GM08714 (cell line): ENCODE measurements around the gene MAPK14.
"Not testable (repeated sequence)": the region's sequence is repeated elsewhere in the genome, so short reads cannot be mapped to it uniquely, and the experiment has no call there.

Source experiments
- H3K4me3 ChIP-seq: fragments of 200-500 bp; sonication (Bioruptor generic); 2 replicates; pipeline ENCODE4 v1.5.1; 2014; ENCODE audit warnings: mild to moderate bottlenecking, low read length, inconsistent platforms
- ZNF274 ChIP-seq: IDR thresholded peaks from 2 replicates; pipeline ENCODE4 v1.6.1; 2012; ENCODE audit warnings: mild to moderate bottlenecking, low read depth, low read length

Gene MAPK14

DNA sequence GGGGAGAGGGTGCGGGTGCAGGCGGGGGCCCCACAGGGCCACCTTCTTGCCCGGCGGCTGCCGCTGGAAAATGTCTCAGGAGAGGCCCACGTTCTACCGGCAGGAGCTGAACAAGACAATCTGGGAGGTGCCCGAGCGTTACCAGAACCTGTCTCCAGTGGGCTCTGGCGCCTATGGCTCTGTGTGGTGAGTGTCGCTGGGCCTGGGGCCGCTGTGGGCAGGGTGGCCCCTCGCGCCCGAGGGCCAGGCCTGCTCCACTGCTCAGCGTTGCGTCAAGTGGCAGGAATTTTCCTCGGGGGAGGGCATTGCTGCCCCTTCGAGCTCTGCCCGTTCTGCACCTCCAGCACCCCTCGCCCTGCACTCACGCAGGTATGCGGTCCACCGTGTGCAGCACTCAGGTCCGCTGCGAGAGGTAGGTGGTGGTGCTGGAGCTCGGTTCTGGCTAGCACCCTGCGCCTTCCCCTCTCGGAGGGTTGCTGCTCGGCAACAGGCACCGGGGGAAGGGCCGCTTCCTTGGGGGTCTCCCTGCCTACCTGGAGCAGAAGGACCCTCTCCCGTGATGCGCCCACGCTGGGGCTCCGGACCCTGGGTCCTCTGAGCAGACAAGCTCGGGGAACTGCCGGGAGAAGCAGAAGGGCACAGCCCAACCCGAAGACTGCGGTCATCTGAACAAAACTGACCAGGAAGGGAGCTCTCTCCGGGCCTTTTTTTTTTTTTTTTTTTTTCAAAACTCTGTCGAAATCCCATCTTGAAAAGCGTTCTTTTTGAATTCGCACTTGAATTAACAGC lies 674 bp downstream of the MAPK14 start:
- H3K4me3 ChIP-seq: peak overlapping the region; percentile 98
- TF ChIP-seq ZNF274: no peak

DNA sequence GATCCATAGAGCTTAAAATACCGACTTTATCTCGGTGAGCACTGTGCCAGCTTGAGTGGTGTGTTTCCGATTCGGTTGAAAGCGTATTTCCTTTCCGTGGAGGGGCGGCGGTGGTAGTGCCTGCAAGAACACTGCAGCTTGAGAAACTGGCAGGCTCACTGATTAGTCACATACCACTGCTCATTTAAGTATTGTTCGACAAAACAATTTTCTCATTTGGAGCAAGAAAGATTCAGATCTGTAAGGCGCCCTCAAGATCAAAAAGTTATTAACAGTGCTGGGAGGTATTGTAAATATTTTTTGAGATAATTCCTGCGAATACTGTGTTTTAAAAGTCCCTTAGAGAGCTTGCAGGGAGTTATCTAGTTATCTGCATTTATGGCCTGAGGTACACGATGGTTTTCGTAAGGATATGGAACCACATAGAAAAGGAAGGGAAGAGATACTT lies 1.3 kb downstream of the MAPK14 start:
- TF ChIP-seq ZNF274: no peak
- H3K4me3 ChIP-seq: peak overlapping the region; percentile 98

DNA sequence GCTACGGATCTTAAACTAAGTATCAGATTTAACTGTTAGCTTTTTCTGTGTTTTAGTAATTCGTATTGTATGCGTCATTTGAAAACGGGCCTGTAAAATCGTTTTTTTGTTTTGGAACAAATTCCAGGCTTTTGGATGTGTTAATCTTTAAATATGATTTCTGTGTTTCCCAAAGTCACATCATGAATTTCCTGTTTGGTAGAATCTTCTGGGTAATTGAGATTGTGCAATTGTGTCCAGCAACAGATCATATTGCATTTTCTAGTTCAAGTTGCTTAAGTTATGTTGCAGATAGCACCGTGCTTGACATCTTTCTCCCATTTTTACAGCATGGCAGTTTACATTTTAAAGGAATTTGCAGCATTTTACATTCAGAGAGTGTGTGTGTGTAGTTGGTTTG lies 1.9 kb downstream of the MAPK14 start:
- TF ChIP-seq ZNF274: no peak
- peak overlapping the region; percentile 98; the same call in 1 of the 2 replicates for H3K4me3 ChIP-seq

DNA sequence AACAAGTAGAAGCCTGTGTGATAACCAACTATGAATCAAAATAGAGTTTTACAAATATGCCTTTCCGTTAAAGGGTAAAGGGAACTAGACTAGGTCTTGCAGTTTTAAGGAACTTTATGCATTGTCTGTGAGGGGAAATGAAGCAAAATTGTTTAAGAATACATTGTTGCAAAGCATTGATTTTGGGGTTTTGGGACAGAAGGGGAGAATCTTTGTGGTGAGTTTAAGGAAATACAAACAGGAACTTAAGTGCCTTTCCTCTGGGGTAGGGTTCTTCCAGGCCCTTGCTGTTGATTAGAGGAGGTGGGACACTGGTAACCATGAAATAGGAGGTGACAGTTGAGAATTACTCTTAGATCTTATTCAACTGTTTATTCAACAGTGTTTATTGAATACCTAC lies 4.7 kb downstream of the MAPK14 start:
- no peak for TF ChIP-seq ZNF274
- no peak overlapping the region for H3K4me3 ChIP-seq

DNA sequence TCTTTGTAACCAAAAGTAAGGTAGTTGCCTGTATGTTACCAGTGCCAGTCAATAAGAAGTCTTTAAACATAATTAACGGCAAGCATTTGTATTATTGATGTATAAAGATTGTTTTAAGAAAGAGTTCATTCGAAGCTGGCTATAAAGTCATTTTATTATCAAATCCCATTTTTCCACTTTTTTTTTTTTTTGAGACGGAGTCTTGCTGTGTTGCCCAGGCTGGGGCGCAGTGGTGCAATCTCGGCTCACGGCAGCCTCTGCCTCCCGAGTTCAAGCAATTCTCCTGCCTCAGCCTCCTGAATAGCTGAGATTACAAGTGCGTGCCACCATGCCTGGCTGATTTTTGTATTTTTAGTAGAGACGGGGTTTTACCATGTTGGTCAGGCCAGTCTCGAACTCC lies 5.5 kb downstream of the MAPK14 start:
- not testable (repeated sequence) for H3K4me3 ChIP-seq

DNA sequence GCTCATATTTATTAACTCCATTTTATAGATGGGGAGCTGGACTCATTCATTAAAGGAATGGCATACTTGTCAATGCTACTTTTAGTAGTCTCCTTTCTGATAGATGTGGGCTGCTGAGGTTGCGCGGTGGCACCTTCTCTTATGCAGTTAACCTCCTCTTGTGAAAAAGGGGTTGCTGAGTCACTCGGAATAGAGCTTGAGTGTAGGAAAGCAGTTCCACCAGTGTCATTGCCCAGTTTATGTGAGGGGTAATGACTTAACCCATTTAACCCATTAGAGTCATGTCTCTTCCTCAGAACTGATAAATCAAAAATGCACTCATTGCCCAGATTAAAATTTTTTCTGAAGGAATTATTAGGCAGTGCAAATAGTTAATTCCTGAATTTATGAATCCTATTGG lies 6.3 kb downstream of the MAPK14 start:
- TF ChIP-seq ZNF274: no peak
- H3K4me3 ChIP-seq: no peak overlapping the region

DNA sequence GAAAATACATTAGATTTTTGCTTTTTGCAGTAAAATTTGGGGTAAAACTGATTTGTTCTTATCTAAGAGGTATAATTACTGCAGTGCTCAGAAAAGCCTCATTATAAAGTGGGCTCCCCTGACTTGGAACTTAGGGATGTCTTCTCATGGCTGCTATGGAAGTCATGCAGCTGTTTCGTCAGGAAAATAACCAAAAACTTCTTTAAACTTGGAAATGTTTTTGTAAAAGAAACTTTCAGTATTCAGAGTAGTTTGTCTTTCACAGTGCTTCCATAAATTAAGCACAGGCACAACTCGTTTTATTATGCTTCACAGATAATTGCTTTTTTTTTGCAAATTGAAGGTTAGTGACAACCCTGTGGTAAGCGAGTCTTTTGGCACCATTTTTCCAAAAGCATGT lies 6.8 kb downstream of the MAPK14 start:
- no peak for TF ChIP-seq ZNF274
- no peak overlapping the region for H3K4me3 ChIP-seq

DNA sequence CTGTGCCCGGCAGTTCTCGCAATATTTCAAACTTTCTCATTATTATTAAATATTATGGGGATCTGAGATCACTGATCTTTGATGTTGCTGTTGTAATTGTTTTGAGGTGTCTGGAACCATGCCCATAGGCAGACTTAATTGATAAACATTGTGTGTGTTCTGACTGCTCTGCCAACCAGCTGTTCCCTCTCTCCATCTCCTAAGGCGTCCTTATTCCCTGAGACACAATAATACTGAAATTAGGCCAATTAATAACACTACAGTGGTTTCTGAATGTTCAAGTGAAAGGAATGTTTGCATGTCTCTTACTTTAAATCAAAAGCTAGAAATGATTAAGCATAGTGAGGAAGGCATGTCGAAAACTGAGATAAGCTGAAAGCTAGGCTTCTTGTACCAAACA lies 7.6 kb downstream of the MAPK14 start:
- H3K4me3 ChIP-seq: no peak overlapping the region
- no peak for TF ChIP-seq ZNF274

DNA sequence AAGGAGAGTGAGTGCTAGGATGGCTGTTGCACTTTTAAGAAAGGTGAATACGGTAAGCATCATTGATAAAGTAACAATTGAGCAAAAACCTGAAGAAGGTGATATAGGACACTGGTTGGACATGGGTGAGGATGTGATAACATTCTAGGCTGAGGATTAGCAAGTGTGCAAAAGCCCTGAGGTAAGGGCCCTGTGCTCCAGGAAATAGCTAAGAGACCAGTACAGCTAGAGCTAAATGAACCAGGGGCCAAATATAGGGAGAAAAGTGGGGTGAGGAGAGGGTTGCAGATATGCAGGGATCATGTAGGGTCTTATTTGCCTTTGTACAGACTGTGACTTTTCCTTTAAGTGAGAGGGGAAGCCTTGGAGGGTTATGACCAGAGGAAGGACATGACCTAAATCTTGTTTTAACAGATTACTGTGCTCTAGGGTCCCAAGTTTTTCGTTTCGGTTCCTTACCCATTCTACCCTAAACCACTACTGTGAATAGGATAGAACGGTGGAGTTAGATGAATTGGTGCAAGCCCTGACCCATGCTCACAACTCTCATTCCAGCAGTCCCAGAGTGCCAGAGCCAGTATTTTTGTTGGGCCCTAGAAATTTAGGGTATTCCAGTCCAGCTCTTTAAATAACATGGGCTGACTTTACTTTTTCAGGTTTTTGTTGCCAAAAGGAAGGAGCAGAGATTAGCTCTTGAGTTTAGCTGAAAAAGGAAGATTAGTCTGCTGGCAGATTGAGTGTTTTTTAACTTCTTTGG lies 10.7 kb downstream of the MAPK14 start:
- TF ChIP-seq ZNF274: no peak
- H3K4me3 ChIP-seq: no peak overlapping the region

DNA sequence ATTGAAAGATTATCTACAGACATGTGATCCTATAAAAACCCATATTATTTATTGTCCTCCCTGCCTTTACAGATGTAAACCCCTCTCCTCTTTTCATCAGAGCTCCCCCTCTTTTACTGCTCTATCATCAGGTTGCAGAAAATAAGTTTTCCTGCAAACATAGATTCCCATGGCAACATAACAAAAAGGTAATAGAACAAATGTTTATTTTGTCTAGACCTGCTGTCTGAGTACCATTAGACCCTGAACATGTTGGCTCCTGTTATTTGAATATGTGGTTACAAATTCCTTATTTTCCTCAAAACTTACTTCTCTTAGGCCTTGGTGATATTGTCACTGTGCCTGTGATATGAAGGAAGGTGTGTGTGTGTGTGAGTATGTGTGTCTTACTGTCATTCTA lies 11.5 kb downstream of the MAPK14 start:
- H3K4me3 ChIP-seq: no peak overlapping the region
- no peak for TF ChIP-seq ZNF274

DNA sequence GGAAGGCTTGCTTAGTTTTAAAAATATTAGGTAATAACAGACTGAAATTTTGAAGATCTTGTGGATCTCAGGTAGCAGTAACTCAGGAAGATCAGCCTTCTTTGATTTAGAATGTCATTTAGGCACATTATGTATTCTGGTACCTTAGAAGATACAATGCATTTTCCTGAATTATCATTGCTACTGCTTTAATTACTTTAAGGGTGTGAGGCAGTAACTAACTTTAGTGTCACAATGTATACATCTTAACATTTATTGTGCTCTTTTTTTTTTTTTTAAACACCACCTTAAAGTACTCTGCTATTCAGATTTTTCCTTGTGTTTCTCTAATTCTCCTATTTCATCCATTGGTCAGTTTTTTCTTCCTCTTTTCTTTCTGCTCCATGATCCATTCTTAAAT lies 13.3 kb downstream of the MAPK14 start:
- H3K4me3 ChIP-seq: no peak overlapping the region
- no peak for TF ChIP-seq ZNF274

DNA sequence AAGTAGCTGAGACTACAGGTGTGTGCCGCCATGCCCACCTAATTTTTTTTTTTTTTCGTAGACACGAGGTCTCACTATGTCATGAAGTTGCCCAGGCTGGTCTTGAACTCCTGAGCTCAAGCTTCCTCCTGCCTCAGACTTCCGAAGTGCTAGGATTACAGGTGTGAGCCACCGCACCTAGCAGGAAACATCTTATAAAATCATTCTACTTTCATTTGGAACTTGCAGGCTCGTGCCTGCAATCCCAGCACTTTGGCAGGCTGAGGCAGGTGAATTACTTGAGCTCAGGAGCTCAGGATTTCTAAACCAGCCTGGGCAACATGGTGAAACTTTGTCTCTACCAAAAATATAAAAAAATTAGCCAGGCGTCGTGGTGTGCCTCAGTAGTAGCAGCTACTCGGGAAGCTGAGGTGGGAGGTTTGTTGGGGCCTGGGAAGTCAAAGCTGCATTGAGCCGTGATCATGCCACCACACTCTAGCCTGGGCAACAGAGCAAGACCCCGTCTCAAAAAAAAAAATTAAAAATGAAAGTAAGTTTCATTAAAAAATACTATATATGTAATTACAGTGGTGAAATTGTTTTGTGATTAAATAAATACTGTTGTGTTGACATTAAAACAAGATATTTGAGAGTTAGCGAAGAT lies 15.1 kb downstream of the MAPK14 start:
- no peak overlapping the region for H3K4me3 ChIP-seq
- TF ChIP-seq ZNF274: no peak

DNA sequence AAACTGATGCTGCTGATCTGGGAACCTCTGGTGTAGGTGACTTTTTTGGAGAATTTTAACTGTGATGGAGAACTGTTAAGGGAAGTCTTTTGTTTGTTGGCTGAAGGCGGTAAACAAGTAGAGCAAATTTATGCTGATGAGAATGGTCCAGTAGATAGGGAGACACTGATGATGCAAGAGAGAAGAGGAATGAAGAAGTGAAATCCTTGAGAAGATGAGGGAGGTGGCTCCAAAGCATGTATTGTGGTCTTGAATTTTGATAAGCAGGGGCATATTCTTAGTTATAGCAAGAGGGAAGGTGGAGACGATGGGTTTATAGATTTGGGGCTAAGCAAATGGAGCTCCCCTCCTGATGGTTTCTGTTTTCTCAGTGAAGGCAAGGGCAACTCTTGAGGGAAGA lies 22.0 kb downstream of the MAPK14 start:
- H3K4me3 ChIP-seq: no peak overlapping the region
- TF ChIP-seq ZNF274: no peak

DNA sequence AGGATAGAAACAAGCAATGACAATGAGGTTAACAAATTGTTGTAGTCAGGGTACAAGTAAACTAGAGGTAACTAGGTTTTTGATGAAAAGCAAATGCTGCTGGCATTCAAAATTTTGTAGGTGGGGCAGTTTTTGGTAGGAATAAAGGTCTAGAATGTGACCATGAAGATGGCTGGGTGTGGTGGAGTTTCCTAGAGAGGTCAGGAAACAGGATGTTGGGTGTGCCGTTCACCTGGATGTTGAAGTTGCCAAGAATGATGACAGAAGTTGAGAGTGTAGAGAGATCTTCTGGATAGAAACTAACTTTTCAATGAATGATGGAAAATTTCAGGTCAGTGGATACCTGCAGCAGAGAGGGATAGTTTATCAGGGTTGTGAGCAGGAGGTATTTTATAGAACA lies 22.7 kb downstream of the MAPK14 start:
- no peak for TF ChIP-seq ZNF274
- H3K4me3 ChIP-seq: no peak overlapping the region
